Naive B cell (primary cell): ENCODE data around the gene BYSL. TPM values are rescaled to one million over a fixed set of nuclear protein-coding genes. Genes with fewer than 3 reads are reported as not detected.
A peak's percentile ranks its signal among the peaks of the same experiment; 100 is the strongest.

ENCODE experiments used
- ATAC-seq, 2 donors: fragments of 150-1000 bp; cut with Tn5 transposase; 2 replicates each; pipeline ENCODE4 v1.10.0; 2021; ENCODE audit warnings: low read depth in 2 of 2, mild to moderate bottlenecking in 2 of 2, moderate library complexity in 2 of 2
- DNase-seq: peaks from one replicate; pipeline ENCODE4 v3.0.0; 2022
- H3K27ac Mint-ChIP-seq, 6 donors: one replicate each; pipeline ENCODE4 v1.8.0; 2020 to 2022; ENCODE audit warnings: mild to moderate bottlenecking in 6 of 6, mixed read lengths in 6 of 6, moderate library complexity in 5 of 6, inconsistent platforms in 2 of 6
- H3K27me3 Mint-ChIP-seq, 3 donors: one replicate each; pipeline ENCODE4 v1.8.0; 2021 to 2022; ENCODE audit warnings: mixed read lengths in 3 of 3, mild to moderate bottlenecking in 1 of 3
- H3K36me3 Mint-ChIP-seq, 2 donors: one replicate each; pipeline ENCODE4 v1.8.0; 2020 to 2022; ENCODE audit warnings: mixed read lengths in 2 of 2, inconsistent platforms in 1 of 2, mild to moderate bottlenecking in 1 of 2
- H3K4me1 Mint-ChIP-seq, 3 donors: one replicate each; pipeline ENCODE4 v1.8.0; 2020 to 2022; ENCODE audit warnings: mixed read lengths in 3 of 3, inconsistent platforms in 1 of 3, mild to moderate bottlenecking in 1 of 3, moderate library complexity in 1 of 3
- H3K4me3 Mint-ChIP-seq, 8 donors: one replicate each; pipeline ENCODE4 v1.8.0; 2020 to 2022; ENCODE audit warnings: mild to moderate bottlenecking in 8 of 8, mixed read lengths in 8 of 8, moderate library complexity in 8 of 8, inconsistent platforms in 2 of 8
- H3K9me3 Mint-ChIP-seq, 7 donors: one replicate each; pipeline ENCODE4 v1.8.0; 2020 to 2022; ENCODE audit warnings: mixed read lengths in 7 of 7, mild to moderate bottlenecking in 5 of 7, inconsistent platforms in 2 of 7, moderate library complexity in 1 of 7
- polyA plus RNA-seq, 6 donors: library from polyadenylated mRNA; unstranded; fragments of 300-500 nt; fragmentation: Illumina TruSeq; gene quantifications; one replicate each; pipeline ENCODE4 v1.2.3, GENCODE V29; 2021; ENCODE audit warnings: low read depth in 6 of 6

The BYSL gene
- 1 to 10 TPM; 3.0 to 8.6 (median 5.5) TPM for polyA plus RNA-seq

GRCh38 chr6:41920921-41921711, at the start of gene BYSL, which contains the start of gene MED20:
TSS of gene BYSL (plus strand) at chr6:41921499. CDS start at chr6:41921563, 64 bp downstream.
TSS of gene MED20 (minus strand) at chr6:41921139. CDS start at chr6:41921018, 121 bp downstream.
- Mint-ChIP-seq H3K9me3 (peaks cover 0 to 3% (median 0%) of the 10 kb centered on the region in 7 donors), H3K4me3 (peak within 1 kb of the TSS; percentile 97 to 100 (median 99)), H3K36me3 (peaks cover 0 to 4% of the 10 kb centered on the region in 2 donors), H3K27ac (peak within 1 kb of the TSS; percentile 98 to 100 (median 99)), H3K27me3 (no peaks in the 10 kb centered on the region), H3K4me1 (peaks cover 43 to 58% (median 57%) of the 10 kb centered on the region in 3 donors)
- ATAC-seq (peak; percentile 92 to 95), DNase-seq (peak; percentile 95)

DNA sequence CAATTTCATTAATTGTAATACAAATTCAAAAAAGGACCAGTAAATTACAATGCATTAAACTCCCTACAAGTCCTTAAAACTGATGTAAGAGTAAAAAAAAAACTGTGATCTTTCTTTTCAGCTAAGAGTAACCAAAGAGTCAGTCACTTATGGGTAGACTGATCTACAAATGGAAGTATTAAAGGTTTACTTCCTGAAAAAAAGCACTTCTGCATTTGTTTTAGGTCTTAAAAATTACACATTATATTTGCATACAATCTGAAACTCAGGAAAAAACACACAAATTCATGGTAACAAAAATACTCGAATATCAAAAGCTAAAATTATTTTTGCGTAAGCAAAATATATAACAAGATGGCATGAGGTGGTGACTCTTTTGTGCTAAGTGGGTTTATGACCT, 49.6 kb upstream of the BYSL start:
- peaks cover 11 to 42% (median 41%) of the 10 kb centered on the region in 3 donors for H3K4me1 Mint-ChIP-seq
- no peaks in the 10 kb centered on the region for H3K27me3 Mint-ChIP-seq
- ATAC-seq (peak; percentile 51 to 69), DNase-seq (no peak)
- peaks cover 0 to 4% of the 10 kb centered on the region in 2 donors for H3K36me3 Mint-ChIP-seq
- H3K9me3 Mint-ChIP-seq: no peaks in the 10 kb centered on the region
- H3K27ac Mint-ChIP-seq: no peak overlapping the region
- H3K4me3 Mint-ChIP-seq: peak overlapping the region in 4 of 8 donors; percentile 1 to 62 (median 35)

DNA sequence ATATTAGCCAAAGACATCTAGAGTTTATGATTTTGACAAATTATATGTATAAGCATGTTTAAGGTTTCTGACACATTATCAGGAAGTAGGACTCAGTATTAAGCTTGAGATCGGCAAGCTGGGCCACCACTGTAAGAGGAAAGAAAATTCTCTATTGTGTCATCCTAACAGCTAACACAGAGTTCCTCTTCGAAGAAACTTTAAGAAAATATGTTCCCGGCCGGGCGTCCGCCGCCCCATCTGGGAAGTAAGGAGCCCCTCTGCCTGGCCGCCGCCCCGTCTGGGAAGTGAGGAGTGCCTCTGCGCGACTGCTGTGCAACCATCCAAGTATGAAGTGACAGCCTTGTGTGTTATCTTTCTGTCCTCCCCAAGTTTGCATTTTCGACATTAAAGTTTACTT, 49.2 kb upstream of the BYSL start:
- Mint-ChIP-seq H3K36me3 (peaks cover 0 to 2% of the 10 kb centered on the region in 2 donors), H3K9me3 (no peaks in the 10 kb centered on the region), H3K4me1 (peaks cover 11 to 42% (median 40%) of the 10 kb centered on the region in 3 donors), H3K27ac (no peak overlapping the region), H3K4me3 (no peak overlapping the region), H3K27me3 (no peaks in the 10 kb centered on the region)
- DNase-seq: no peak
- no peak for ATAC-seq

DNA sequence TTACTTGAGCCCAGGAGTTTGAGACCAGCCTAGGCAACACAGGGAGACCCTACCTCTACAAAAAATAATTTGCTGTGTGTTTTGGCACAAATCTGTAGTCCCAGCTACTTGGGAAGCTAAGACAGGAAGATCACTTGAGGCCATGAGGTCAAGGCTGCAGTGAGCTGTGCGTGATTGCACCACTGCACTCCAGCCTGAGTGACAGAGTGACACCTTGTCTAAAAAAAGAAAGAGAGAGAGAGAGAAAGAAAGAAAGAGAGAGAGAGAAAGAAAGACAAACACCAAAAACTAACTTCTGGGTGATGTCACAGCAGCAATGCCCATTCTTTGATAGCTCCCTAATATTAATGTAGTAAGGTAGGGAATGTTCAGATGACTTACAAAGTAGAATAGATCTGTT, 46.6 kb upstream of the BYSL start:
- no peaks in the 10 kb centered on the region for H3K9me3 Mint-ChIP-seq
- H3K4me1 Mint-ChIP-seq: peaks cover 4 to 24% (median 23%) of the 10 kb centered on the region in 3 donors
- H3K36me3 Mint-ChIP-seq: no peaks in the 10 kb centered on the region
- ATAC-seq: no peak
- no peaks in the 10 kb centered on the region for H3K27me3 Mint-ChIP-seq
- H3K4me3 Mint-ChIP-seq: no peak overlapping the region
- H3K27ac Mint-ChIP-seq: peak overlapping the region in 1 of 6 donors; percentile 57
- DNase-seq: no peak

GRCh38 chr6:41877051-41877680, 44.1 kb upstream of the BYSL start:
- Mint-ChIP-seq H3K4me3 (no peak overlapping the region), H3K36me3 (no peaks in the 10 kb centered on the region), H3K4me1 (peaks cover 8 to 13% (median 12%) of the 10 kb centered on the region in 3 donors), H3K27me3 (no peaks in the 10 kb centered on the region), H3K27ac (no peak overlapping the region), H3K9me3 (no peaks in the 10 kb centered on the region)
- no peak for ATAC-seq
- DNase-seq: no peak

DNA sequence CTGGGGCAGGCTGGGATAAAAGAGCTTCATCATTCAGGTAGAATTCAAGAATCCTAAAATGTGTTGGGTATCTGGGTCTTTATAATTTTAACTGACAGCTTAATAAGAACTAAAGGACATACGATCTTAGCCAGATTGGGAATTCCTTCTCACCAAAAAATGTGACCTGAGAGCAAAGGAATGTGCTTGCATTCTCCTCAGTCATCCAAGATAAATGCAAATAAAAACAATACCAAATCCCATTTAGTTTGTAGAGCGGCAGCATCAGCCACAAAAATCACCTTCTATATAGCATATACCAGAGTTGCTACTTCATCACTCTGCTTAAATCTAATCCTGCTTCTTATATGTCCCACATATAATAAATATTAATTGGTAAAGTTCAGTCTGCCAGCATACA, 43.1 kb upstream of the BYSL start:
- H3K27me3 Mint-ChIP-seq: no peaks in the 10 kb centered on the region
- ATAC-seq (no peak), DNase-seq (no peak)
- H3K36me3 Mint-ChIP-seq: no peaks in the 10 kb centered on the region
- H3K4me3 Mint-ChIP-seq: no peak overlapping the region
- no peaks in the 10 kb centered on the region for H3K9me3 Mint-ChIP-seq
- H3K4me1 Mint-ChIP-seq: peaks cover 6 to 8% (median 7%) of the 10 kb centered on the region in 3 donors
- H3K27ac Mint-ChIP-seq: no peak overlapping the region

DNA sequence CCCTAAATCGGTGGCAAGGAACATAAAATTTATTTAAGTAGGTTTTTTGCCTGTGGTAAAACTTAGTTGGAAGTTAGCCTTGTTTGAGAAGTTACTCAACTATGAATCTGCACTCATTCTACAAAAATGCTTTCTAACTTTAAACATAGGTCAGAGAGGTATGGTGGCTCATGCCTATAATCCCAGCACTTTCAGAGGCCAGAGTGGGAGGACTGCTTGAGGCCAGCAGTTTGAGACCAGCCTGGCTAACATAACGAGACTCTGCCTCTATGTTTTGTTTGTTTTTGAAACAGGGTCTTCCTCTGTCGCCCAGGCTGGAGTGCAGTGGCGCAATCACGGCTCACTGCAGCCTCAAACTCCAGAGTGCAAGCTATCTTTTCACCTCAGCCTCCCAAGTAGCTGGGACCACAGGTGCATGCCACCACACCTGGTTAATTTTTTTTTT, 42.3 kb upstream of the BYSL start:
- Mint-ChIP-seq H3K4me3 (no peak overlapping the region), H3K36me3 (no peaks in the 10 kb centered on the region), H3K27ac (no peak overlapping the region), H3K4me1 (peaks cover 6 to 8% (median 7%) of the 10 kb centered on the region in 3 donors), H3K27me3 (no peaks in the 10 kb centered on the region), H3K9me3 (no peaks in the 10 kb centered on the region)
- DNase-seq (no peak), ATAC-seq (no peak)

DNA sequence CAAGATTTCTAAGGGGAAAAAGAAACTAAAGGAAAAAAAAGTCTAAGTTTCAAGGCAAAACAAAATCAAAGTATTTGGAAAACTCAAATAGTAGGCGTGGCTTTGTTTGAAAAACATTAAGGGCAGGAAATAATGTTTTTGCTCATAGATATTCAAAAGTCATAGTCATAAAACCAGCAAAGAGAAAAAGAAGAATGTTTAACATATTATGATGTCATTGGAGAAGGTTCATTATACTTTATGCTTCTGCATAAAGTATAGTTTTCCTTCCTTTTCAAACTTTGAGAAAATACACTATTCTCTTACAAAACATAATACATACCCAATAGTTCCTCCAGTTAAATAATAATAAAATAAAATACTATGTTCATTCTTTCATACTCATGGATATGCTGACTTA, 39.8 kb upstream of the BYSL start:
- Mint-ChIP-seq H3K27me3 (no peaks in the 10 kb centered on the region), H3K4me1 (peaks cover 0 to 4% (median 0%) of the 10 kb centered on the region in 3 donors), H3K36me3 (no peaks in the 10 kb centered on the region), H3K4me3 (no peak overlapping the region), H3K27ac (no peak overlapping the region), H3K9me3 (no peaks in the 10 kb centered on the region)
- ATAC-seq (no peak), DNase-seq (no peak)

DNA sequence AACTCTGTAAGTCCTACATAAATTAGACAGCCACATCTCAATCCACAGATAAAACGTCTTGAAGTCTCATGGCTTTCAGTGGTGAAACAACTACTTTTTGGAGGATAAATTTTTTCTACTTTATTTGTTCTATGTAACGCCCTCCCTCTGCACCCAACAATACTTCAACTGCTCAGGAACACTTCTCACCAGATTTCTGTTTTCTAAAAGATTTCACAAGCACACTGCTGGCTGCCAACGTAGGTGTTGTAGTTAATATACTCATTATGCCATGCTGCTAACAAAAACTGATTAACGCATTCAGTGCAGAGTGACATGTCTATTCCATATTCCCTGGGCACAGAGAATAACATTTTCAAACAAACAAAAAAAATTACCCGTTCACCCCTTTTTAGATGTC, 36.3 kb upstream of the BYSL start:
- Mint-ChIP-seq H3K4me3 (no peak overlapping the region), H3K27ac (peak overlapping the region in 1 of 6 donors; percentile 57), H3K27me3 (no peaks in the 10 kb centered on the region), H3K36me3 (no peaks in the 10 kb centered on the region), H3K4me1 (peaks cover 0 to 3% (median 0%) of the 10 kb centered on the region in 3 donors), H3K9me3 (no peaks in the 10 kb centered on the region)
- no peak for ATAC-seq
- no peak for DNase-seq

DNA sequence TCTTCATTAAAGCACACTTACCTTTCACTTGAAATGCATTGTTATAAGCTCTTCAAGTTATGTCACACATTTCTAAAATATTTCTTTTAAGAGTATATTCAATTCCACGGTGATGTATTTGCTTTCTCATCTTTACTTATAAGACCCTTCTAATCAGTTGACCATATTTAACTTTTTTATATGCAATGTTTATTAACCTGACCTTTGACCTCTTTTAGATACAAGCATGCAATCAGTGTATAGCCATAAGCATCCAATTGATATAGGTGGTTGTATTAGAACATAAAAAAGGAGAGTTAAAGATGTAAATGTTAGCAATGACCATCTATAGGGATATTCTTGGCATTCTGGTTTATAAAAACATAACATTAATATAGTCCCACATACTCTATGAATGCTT, 35.4 kb upstream of the BYSL start:
- H3K4me1 Mint-ChIP-seq: no peaks in the 10 kb centered on the region
- no peaks in the 10 kb centered on the region for H3K9me3 Mint-ChIP-seq
- H3K27ac Mint-ChIP-seq: no peak overlapping the region
- no peaks in the 10 kb centered on the region for H3K27me3 Mint-ChIP-seq
- no peaks in the 10 kb centered on the region for H3K36me3 Mint-ChIP-seq
- DNase-seq (no peak), ATAC-seq (no peak)
- no peak overlapping the region for H3K4me3 Mint-ChIP-seq

GRCh38 chr6:41887331-41887751, 34.0 kb upstream of the BYSL start:
- Mint-ChIP-seq H3K27me3 (no peaks in the 10 kb centered on the region), H3K9me3 (no peaks in the 10 kb centered on the region), H3K4me1 (no peaks in the 10 kb centered on the region), H3K4me3 (no peak overlapping the region), H3K27ac (peak overlapping the region in 1 of 6 donors; percentile 6), H3K36me3 (no peaks in the 10 kb centered on the region)
- DNase-seq: no peak
- no peak for ATAC-seq

- no peaks in the 10 kb centered on the region for H3K36me3 Mint-ChIP-seq
- peaks cover 9 to 19% (median 12%) of the 10 kb centered on the region in 3 donors for H3K4me1 Mint-ChIP-seq
- H3K9me3 Mint-ChIP-seq: no peaks in the 10 kb centered on the region
- H3K27ac Mint-ChIP-seq: no peak overlapping the region
- H3K4me3 Mint-ChIP-seq: no peak overlapping the region
- no peaks in the 10 kb centered on the region for H3K27me3 Mint-ChIP-seq
- no peak for ATAC-seq
- no peak for DNase-seq
Measured at GRCh38 chr6:41892921-41893564, 28.3 kb upstream of the BYSL start.
